ENCODE results near the gene TSR1. TPM values are rescaled to one million over a fixed set of nuclear protein-coding genes. Genes with fewer than 3 reads are reported as not detected.
A peak's percentile ranks its signal among the peaks of the same experiment; 100 is the strongest.

Gene TSR1
- polyA plus RNA-seq, 1 of the 3 experiments (the other 2 are of a cell fraction): 26.7 TPM

DNA sequence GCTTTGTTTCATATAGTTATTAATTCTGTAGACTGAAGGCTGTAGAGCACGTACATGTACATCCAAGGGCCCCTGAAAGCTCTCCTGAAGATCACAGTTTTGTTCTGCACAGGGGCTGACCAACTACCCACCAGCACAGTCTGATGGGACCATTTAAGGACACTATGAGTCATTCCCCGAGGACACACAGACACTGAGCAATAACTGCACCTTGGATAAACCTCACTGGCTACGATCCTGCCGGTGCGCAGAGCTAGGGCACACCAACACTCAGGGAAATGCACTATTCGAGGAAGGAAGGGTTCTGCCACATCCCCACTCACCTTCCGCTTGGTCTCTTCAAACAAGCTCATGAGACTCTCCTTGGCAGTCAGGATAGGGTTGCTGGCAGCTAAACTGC is 53.0 kb downstream of the TSR1 start:
- H3K27me3 ChIP-seq (ENCODE audit: insufficient read depth): no peaks in the 10 kb centered on the region
- no peaks in the 10 kb centered on the region for H4K20me1 ChIP-seq (ENCODE audit: insufficient read depth)
- H3K4me3 ChIP-seq (ENCODE audit: low read depth in 2 of 2, low read length in 1 of 2): no peak overlapping the region
- peaks cover 48 to 74% of the 10 kb centered on the region in 2 experiments for H3K36me3 ChIP-seq (replicated peaks in 1 of 2; ENCODE audit: control insufficient read depth in 1 of 2, insufficient read depth in 2 of 2, low read length in 1 of 2)
- H3K4me1 ChIP-seq (ENCODE audit: control insufficient read depth in 1 of 2, insufficient read depth in 2 of 2, low read depth in 1 of 2, low read length in 1 of 2): no peaks in the 10 kb centered on the region; a peak in 1 of 4 replicates
- peaks cover 19% of the 10 kb centered on the region for H3K79me2 ChIP-seq (ENCODE audit: insufficient read depth)
- H3F3A ChIP-seq (replicated peaks; ENCODE audit: insufficient read depth): peaks cover 19% of the 10 kb centered on the region
- H3K9me2 ChIP-seq: no peaks in the 10 kb centered on the region
- H2AFZ ChIP-seq (ENCODE audit: low read depth): no peak overlapping the region
- no peaks in the 10 kb centered on the region for H3K9me3 ChIP-seq
- no peak overlapping the region for H3K4me2 ChIP-seq
- CTCF ChIA-PET: interaction anchor here (0.7 to 3.5 kb wide), 12 partner anchors 9 to 374 kb away, joined by 3 to 27 read pairs (median 4); partner anchors contain the start of genes HIC1 and TSR1
- no peak overlapping the region for H3K9ac ChIP-seq
- TF ChIP-seq RAD21 (IDR thresholded peaks at IDR 0.05; ENCODE audit: low read length) (no peak), SMC3 (IDR thresholded peaks at IDR 0.05; ENCODE audit: low read depth, low read length) (no peak), RCOR1 (IDR thresholded peaks at IDR 0.05; ENCODE audit: low read length) (no peak), MEF2A (IDR thresholded peaks at IDR 0.05; ENCODE audit: borderline replicate concordance, low read depth) (no peak)
- TF ChIP-seq, protein P1, sequence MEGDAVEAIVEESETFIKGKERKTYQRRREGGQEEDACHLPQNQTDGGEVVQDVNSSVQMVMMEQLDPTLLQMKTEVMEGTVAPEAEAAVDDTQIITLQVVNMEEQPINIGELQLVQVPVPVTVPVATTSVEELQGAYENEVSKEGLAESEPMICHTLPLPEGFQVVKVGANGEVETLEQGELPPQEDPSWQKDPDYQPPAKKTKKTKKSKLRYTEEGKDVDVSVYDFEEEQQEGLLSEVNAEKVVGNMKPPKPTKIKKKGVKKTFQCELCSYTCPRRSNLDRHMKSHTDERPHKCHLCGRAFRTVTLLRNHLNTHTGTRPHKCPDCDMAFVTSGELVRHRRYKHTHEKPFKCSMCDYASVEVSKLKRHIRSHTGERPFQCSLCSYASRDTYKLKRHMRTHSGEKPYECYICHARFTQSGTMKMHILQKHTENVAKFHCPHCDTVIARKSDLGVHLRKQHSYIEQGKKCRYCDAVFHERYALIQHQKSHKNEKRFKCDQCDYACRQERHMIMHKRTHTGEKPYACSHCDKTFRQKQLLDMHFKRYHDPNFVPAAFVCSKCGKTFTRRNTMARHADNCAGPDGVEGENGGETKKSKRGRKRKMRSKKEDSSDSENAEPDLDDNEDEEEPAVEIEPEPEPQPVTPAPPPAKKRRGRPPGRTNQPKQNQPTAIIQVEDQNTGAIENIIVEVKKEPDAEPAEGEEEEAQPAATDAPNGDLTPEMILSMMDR (IDR thresholded peaks at IDR 0.05): no peak
- TF ChIP-seq, protein P2, sequence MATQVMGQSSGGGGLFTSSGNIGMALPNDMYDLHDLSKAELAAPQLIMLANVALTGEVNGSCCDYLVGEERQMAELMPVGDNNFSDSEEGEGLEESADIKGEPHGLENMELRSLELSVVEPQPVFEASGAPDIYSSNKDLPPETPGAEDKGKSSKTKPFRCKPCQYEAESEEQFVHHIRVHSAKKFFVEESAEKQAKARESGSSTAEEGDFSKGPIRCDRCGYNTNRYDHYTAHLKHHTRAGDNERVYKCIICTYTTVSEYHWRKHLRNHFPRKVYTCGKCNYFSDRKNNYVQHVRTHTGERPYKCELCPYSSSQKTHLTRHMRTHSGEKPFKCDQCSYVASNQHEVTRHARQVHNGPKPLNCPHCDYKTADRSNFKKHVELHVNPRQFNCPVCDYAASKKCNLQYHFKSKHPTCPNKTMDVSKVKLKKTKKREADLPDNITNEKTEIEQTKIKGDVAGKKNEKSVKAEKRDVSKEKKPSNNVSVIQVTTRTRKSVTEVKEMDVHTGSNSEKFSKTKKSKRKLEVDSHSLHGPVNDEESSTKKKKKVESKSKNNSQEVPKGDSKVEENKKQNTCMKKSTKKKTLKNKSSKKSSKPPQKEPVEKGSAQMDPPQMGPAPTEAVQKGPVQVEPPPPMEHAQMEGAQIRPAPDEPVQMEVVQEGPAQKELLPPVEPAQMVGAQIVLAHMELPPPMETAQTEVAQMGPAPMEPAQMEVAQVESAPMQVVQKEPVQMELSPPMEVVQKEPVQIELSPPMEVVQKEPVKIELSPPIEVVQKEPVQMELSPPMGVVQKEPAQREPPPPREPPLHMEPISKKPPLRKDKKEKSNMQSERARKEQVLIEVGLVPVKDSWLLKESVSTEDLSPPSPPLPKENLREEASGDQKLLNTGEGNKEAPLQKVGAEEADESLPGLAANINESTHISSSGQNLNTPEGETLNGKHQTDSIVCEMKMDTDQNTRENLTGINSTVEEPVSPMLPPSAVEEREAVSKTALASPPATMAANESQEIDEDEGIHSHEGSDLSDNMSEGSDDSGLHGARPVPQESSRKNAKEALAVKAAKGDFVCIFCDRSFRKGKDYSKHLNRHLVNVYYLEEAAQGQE (IDR thresholded peaks at IDR 0.05; ENCODE audit: low read depth, low read length): no peak
- peak overlapping the region in 1 of 2 experiments; percentile 26; a peak in 1 of 4 replicates for H3K27ac ChIP-seq (ENCODE audit: low read depth in 2 of 2, low read length in 1 of 2)
- POLR2A ChIA-PET: no interaction called here
- no peak for DNase-seq
- 87% methylated on average over 7 of the region's 7 CpGs for WGBS (ENCODE audit: low lambda C conversion rate)

DNA sequence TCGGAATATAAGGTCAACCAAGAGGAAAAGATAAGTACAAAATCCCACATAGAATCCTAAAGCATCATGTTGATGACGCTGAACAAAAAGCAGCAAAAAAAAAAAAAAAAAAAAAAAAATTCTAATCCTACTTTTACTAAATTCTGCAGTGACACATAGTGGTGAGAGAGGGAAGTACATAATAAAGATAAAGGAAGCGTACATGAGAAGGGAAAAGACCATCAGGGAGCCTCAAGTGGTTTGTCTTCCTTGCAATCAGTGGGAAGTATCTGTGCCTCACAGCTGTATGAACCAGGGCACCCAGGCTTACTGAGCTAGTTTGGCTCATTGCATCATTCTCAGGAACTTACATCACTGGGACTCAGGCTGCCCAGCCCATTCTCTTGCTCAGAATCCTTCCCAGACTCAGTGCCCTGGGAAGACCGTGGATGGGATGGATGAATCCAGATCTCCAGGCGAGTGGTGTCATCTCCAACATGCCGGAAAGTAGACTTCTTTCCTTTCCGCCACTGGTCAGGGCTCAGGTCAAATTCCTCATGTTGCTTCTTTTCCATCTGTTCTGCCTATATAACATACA is 53.9 kb downstream of the TSR1 start:
- no peaks in the 10 kb centered on the region for H3K9me2 ChIP-seq
- H3K79me2 ChIP-seq (ENCODE audit: insufficient read depth): peaks cover 11% of the 10 kb centered on the region
- H3K4me3 ChIP-seq (ENCODE audit: low read depth in 2 of 2, low read length in 1 of 2): no peak overlapping the region
- CTCF ChIA-PET: interaction anchor here (0.7 to 3.5 kb wide), 15 partner anchors 10 to 373 kb away, joined by 3 to 27 read pairs (median 4); partner anchors contain the start of genes HIC1 and TSR1
- peaks cover 18% of the 10 kb centered on the region for H3F3A ChIP-seq (replicated peaks; ENCODE audit: insufficient read depth)
- no peaks in the 10 kb centered on the region; a peak in 1 of 4 replicates for H3K4me1 ChIP-seq (ENCODE audit: control insufficient read depth in 1 of 2, insufficient read depth in 2 of 2, low read depth in 1 of 2, low read length in 1 of 2)
- peaks cover 46 to 66% of the 10 kb centered on the region in 2 experiments for H3K36me3 ChIP-seq (replicated peaks in 1 of 2; ENCODE audit: control insufficient read depth in 1 of 2, insufficient read depth in 2 of 2, low read length in 1 of 2)
- 57% methylated on average over 7 of the region's 7 CpGs for WGBS (ENCODE audit: low lambda C conversion rate)
- H3K9me3 ChIP-seq: no peaks in the 10 kb centered on the region
- DNase-seq: peak; percentile 61
- H3K4me2 ChIP-seq: no peak overlapping the region
- TF ChIP-seq YY1 (IDR thresholded peaks at IDR 0.05; ENCODE audit: low read depth): no peak
- TF ChIP-seq, protein P1 (IDR thresholded peaks at IDR 0.05): peak; percentile 74
- TF ChIP-seq RAD21 (IDR thresholded peaks at IDR 0.05; ENCODE audit: low read length): peak; percentile 70
- TF ChIP-seq SMC3 (IDR thresholded peaks at IDR 0.05; ENCODE audit: low read depth, low read length): peak; percentile 26; the same call in 1 of the 2 replicates
- no peak overlapping the region for H3K9ac ChIP-seq
- peak overlapping the region in 1 of 2 experiments; percentile 26; a peak in 2 of 4 replicates for H3K27ac ChIP-seq (ENCODE audit: low read depth in 2 of 2, low read length in 1 of 2)
- H4K20me1 ChIP-seq (ENCODE audit: insufficient read depth): no peaks in the 10 kb centered on the region
- H2AFZ ChIP-seq (ENCODE audit: low read depth): no peak overlapping the region
- POLR2A ChIA-PET: no interaction called here
- H3K27me3 ChIP-seq (ENCODE audit: insufficient read depth): no peaks in the 10 kb centered on the region

All from SK-N-SH (cell line).